Activated T-cell treated with anti-CD3 and anti-CD28 coated beads, Interleukin-2, amount 50 U/mL, for 72 hours (primary cell): Measurements from ENCODE around the gene EXOC6. TPM values are rescaled to one million over a fixed set of nuclear protein-coding genes. Genes with fewer than 3 reads are reported as not detected.

ENCODE experiments used
- ATAC-seq, 2 donors: fragments of 150-1000 bp; cut with Tn5 transposase; replicated peaks in 1 of 2; 2 replicates each; pipeline ENCODE4 v1.10.0; 2021; ENCODE audit warnings: moderate library complexity in 2 of 2, mild to moderate bottlenecking in 1 of 2
- DNase-seq, 2 donors: peaks; one replicate each; pipeline ENCODE4 v3.0.0; 2021 to 2022; ENCODE audit warnings: mixed read lengths in 1 of 2
- H3K27ac Mint-ChIP-seq: one replicate; pipeline ENCODE4 v1.8.0; 2022; ENCODE audit warnings: mild to moderate bottlenecking, moderate library complexity, mixed read lengths
- H3K27me3 Mint-ChIP-seq: one replicate; pipeline ENCODE4 v1.8.0; 2022; ENCODE audit warnings: low read depth, mixed read lengths
- H3K36me3 Mint-ChIP-seq, 2 donors: one replicate each; pipeline ENCODE4 v1.8.0; 2022; ENCODE audit warnings: mixed read lengths in 2 of 2, mild to moderate bottlenecking in 1 of 2; ENCODE audit not compliant: insufficient read depth in 2 of 2
- H3K4me1 Mint-ChIP-seq: one replicate; pipeline ENCODE4 v1.8.0; 2022; ENCODE audit warnings: low read depth, mixed read lengths
- H3K4me3 Mint-ChIP-seq, 2 donors: one replicate each; pipeline ENCODE4 v1.8.0; 2022; ENCODE audit warnings: mild to moderate bottlenecking in 2 of 2, mixed read lengths in 2 of 2, moderate library complexity in 2 of 2
- H3K9me3 Mint-ChIP-seq, 2 donors: one replicate each; pipeline ENCODE4 v1.8.0; 2022; ENCODE audit warnings: mixed read lengths in 2 of 2
- total RNA-seq, 2 donors: library from RNA; stranded (reverse); gene quantifications; one replicate each; pipeline ENCODE4 v1.2.3, GENCODE V29; 2022

The EXOC6 gene
- total RNA-seq, 2 donors from 2014 or later: 9.2 to 12.6 TPM

- peaks cover 0 to 9% of the 10 kb centered on the region in 2 donors for H3K36me3 Mint-ChIP-seq
- no peak for DNase-seq
- no peak overlapping the region for H3K4me3 Mint-ChIP-seq
- H3K9me3 Mint-ChIP-seq: peaks cover 0 to 6% of the 10 kb centered on the region in 2 donors
- no peaks in the 10 kb centered on the region for H3K4me1 Mint-ChIP-seq
- peaks cover 6% of the 10 kb centered on the region for H3K27me3 Mint-ChIP-seq
- ATAC-seq: no peak
- H3K27ac Mint-ChIP-seq: no peak overlapping the region
These were observed 258.3 kb downstream of the EXOC6 start for GRCh38 chr10:93106631-93107072.

Other genes with a start within 250 kb of the EXOC6 start
- under 1 TPM; 0.34 to 0.67 TPM for gene HHEX, start 158.6 kb upstream of the EXOC6 start, total RNA-seq
- gene CYP26C1, start 212.3 kb downstream of the EXOC6 start, total RNA-seq: under 1 TPM in 1 of 2 donors, not detected in 1; 0.05 TPM
- gene CYP26A1, start 225.4 kb downstream of the EXOC6 start, total RNA-seq: not detected